GM23338 (cell line): ENCODE data around the gene MRRF. TPM values are rescaled to one million over a fixed set of nuclear protein-coding genes. Genes with fewer than 3 reads are reported as not detected.

Experiments
- ATAC-seq: fragments of 200-7000 bp; cut with Tn5 transposase; 3 replicates; pipeline ENCODE4 v1.9.1; 2020
- DNase-seq: peaks from one replicate; pipeline ENCODE4 v3.0.0-alpha.2; 2015; ENCODE audit warnings: low spot score
- H2AFZ ChIP-seq: fragments of 200-600 bp; sonication (generic); 2 replicates; pipeline ENCODE4 v1.8.0; 2016; ENCODE audit warnings: antibody characterized with exemption, mild to moderate bottlenecking, moderate library complexity
- H3F3A ChIP-seq: fragments of 200-600 bp; sonication (generic); replicated peaks from 2 replicates; pipeline ENCODE4 v1.8.0; 2017; ENCODE audit warnings: antibody characterized with exemption, mixed run types, low read depth
- H3K27ac ChIP-seq: fragments of 200-600 bp; sonication (generic); 2 replicates; pipeline ENCODE4 v1.6.1; 2016; ENCODE audit warnings: low read depth
- H3K27me3 ChIP-seq: fragments of 200-600 bp; sonication (generic); 2 replicates; pipeline ENCODE4 v1.8.0; 2016; ENCODE audit warnings: mild to moderate bottlenecking, mixed run types, moderate library complexity; ENCODE audit not compliant: insufficient read depth
- H3K36me3 ChIP-seq: fragments of 200-600 bp; sonication (generic); 2 replicates; pipeline ENCODE4 v1.8.0; 2016; ENCODE audit warnings: mild to moderate bottlenecking; ENCODE audit not compliant: insufficient read depth
- H3K4me1 ChIP-seq: fragments of 200-600 bp; sonication (generic); 2 replicates; pipeline ENCODE4 v1.8.0; 2016; ENCODE audit warnings: mild to moderate bottlenecking, moderate library complexity; ENCODE audit not compliant: insufficient read depth
- H3K4me2 ChIP-seq: fragments of 200-600 bp; sonication (generic); 2 replicates; pipeline ENCODE4 v1.7.1; 2017; ENCODE audit warnings: mixed run types
- H3K4me3 ChIP-seq: fragments of 200-600 bp; sonication (generic); 2 replicates; pipeline ENCODE4 v1.6.1; 2016; ENCODE audit warnings: mixed run types
- H3K79me2 ChIP-seq: fragments of 200-600 bp; sonication (generic); replicated peaks from 2 replicates; pipeline ENCODE4 v1.8.0; 2017; ENCODE audit warnings: mild to moderate bottlenecking; ENCODE audit not compliant: insufficient read depth
- H3K9me2 ChIP-seq: fragments of 200-600 bp; sonication (generic); 2 replicates; pipeline ENCODE4 v1.8.0; 2017; ENCODE audit not compliant: insufficient read depth
- H4K20me1 ChIP-seq: fragments of 200-600 bp; sonication (generic); replicated peaks from 2 replicates; pipeline ENCODE4 v1.8.0; 2017; ENCODE audit warnings: mild to moderate bottlenecking; ENCODE audit not compliant: insufficient read depth
- H3K27ac Mint-ChIP-seq: 2 replicates; pipeline ENCODE4 v1.8.0; 2020; ENCODE audit warnings: inconsistent platforms, mild to moderate bottlenecking, moderate library complexity, mixed read lengths
- H3K27me3 Mint-ChIP-seq: 3 replicates; pipeline ENCODE4 v1.8.0; 2022; ENCODE audit warnings: low read depth, mild to moderate bottlenecking, moderate library complexity, mixed read lengths, inconsistent platforms; ENCODE audit not compliant: insufficient read depth, poor library complexity
- H3K36me3 Mint-ChIP-seq: 3 replicates; pipeline ENCODE4 v1.8.0; 2021; ENCODE audit warnings: low read depth, mild to moderate bottlenecking, inconsistent platforms, moderate library complexity, mixed read lengths
- H3K4me1 Mint-ChIP-seq: 3 replicates; pipeline ENCODE4 v1.8.0; 2020; ENCODE audit warnings: mild to moderate bottlenecking, inconsistent platforms, mixed read lengths
- H3K4me3 Mint-ChIP-seq: 3 replicates; pipeline ENCODE4 v1.8.0; 2021; ENCODE audit warnings: moderate library complexity, mild to moderate bottlenecking, inconsistent platforms, mixed read lengths
- H3K9me3 Mint-ChIP-seq: 3 replicates; pipeline ENCODE4 v1.8.0; 2020; ENCODE audit warnings: moderate library complexity, mild to moderate bottlenecking, inconsistent platforms, mixed read lengths
- CREB1 ChIP-seq: fragments of 250-450 bp; sonication (Bioruptor Pico); IDR thresholded peaks from 2 replicates; pipeline ENCODE4 v1.5.0; 2020; ENCODE audit warnings: low read depth, mild to moderate bottlenecking, moderate library complexity
- EZH2 ChIP-seq: fragments of 200-600 bp; sonication (generic); IDR thresholded peaks from one replicate; pipeline ENCODE4 v1.8.0; 2017; ENCODE audit warnings: antibody characterized with exemption, mild to moderate bottlenecking, low read depth; ENCODE audit not compliant: unreplicated experiment
- EZH2phosphoT487 ChIP-seq: fragments of 200-600 bp; sonication (generic); IDR thresholded peaks from one replicate; pipeline ENCODE4 v1.8.1; 2018; ENCODE audit warnings: antibody characterized with exemption; ENCODE audit not compliant: unreplicated experiment
- JUNB ChIP-seq: IDR thresholded peaks from one replicate; pipeline ENCODE4 v1.6.1; 2016; ENCODE audit warnings: antibody characterized with exemption; ENCODE audit not compliant: unreplicated experiment
- NANOG ChIP-seq: IDR thresholded peaks from 2 replicates; pipeline ENCODE4 v1.6.1; 2016; ENCODE audit warnings: antibody characterized with exemption, borderline replicate concordance
- POLR2AphosphoS5 ChIP-seq: IDR thresholded peaks from 2 replicates; pipeline ENCODE4 v1.6.1; 2016; ENCODE audit warnings: antibody characterized with exemption, low read depth
- STAT1 ChIP-seq: IDR thresholded peaks from one replicate; pipeline ENCODE4 v1.6.1; 2016; ENCODE audit warnings: antibody characterized with exemption; ENCODE audit not compliant: unreplicated experiment
- ZNF114 ChIP-seq: fragments of 250-450 bp; sonication (Bioruptor Pico); IDR thresholded peaks from 2 replicates; pipeline ENCODE4 v1.5.0; 2020; ENCODE audit warnings: mild to moderate bottlenecking, moderate library complexity
- ZNF331 ChIP-seq: fragments of 250-450 bp; sonication (Bioruptor Pico); IDR thresholded peaks from 2 replicates; pipeline ENCODE4 v1.5.0; 2020; ENCODE audit warnings: low read depth, mild to moderate bottlenecking, moderate library complexity
- polyA plus RNA-seq: library from polyadenylated mRNA; unstranded; fragments of >200 nt; fragmentation: Nextera tagmentation; extraction: Ambion mirVana; gene quantifications from 2 replicates; pipeline ENCODE4 v1.2.1, GENCODE V29; 2016
- total RNA-seq: library from RNA; depleted of rRNA; stranded (reverse); fragments of >200 nt; shearing (Covaris generic); gene quantifications from 2 replicates; pipeline ENCODE4 v1.2.3, GENCODE V29; 2014
- TF ChIP-seq, protein P1 (sequence below), 2 experiments: fragments of 200-600 bp in 1 of 2; sonication (generic) in 1 of 2; conservative IDR thresholded peaks; 2 replicates each; pipeline versions ENCODE4 v1.5.1 to v1.6.1; 2016 to 2017; ENCODE audit warnings: antibody characterized with exemption in 2 of 2, low read depth in 2 of 2, mild to moderate bottlenecking in 2 of 2, moderate library complexity in 1 of 2
- TF ChIP-seq, protein P2 (sequence below): IDR thresholded peaks from 2 replicates; pipeline ENCODE4 v1.6.1; 2016; ENCODE audit warnings: antibody characterized with exemption

Gene MRRF
- total and polyA plus RNA-seq, 2 experiments from 2014 or later: 27.8 to 32.7 TPM

DNA sequence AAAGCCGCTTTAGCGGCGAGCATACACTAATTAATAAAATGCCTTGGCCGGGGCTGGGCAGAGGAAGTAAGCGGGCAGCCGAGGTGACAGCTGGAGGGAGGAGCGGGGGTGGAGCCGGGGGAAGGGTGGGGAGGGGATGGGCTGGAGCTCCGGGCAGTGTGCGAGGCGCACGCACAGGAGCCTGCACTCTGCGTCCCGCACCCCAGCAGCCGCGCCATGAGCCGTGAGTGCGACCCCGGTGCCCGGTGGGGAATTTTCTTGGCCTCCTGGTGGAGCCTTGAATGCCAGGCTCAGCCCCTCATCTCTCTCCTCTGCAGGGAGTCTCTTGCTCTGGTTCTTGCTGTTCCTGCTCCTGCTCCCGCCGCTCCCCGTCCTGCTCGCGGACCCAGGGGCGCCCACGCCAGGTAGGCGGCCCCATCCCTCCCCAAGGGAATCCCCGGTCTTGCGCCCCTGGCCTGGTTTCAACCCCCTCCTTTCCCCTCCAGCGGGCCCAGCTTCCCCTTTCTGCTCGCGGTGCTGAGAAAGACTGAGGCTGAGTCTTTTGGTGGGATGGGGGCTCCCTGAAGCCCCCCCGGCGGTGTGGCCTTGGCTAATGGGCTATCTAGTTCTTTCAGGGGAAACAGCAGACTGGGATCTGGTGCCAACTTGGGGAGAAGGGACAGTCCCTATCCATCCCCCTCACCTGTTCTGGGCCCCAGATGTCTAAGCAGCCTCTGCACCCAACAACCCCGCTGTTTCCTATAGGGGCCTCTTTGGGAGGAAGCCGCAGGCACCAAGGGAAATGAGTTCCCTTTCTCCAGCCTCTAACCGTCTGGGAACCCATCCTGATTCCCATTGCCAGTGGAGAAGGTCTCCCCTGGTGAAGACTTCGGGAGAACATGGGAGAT, 106.4 kb downstream of the MRRF start, which contains the start of gene PTGS1:
Gene PTGS1 (plus strand): TSS at position 156 of the 887 bp plus-strand sequence. CDS start 61 bp downstream, at position 217.
- TF ChIP-seq EZH2phosphoT487 (no peak), EZH2 (peak; percentile 18)
- peak; percentile 77 for DNase-seq
- H3K9me2 ChIP-seq: no peaks in the 10 kb centered on the region
- H3K4me3 ChIP-seq: peak within 1 kb of the TSS; percentile 75
- H3K4me1 ChIP-seq: peaks cover 37% of the 10 kb centered on the region
- peaks cover 61% of the 10 kb centered on the region for H3K27me3 ChIP-seq
- H3K4me2 ChIP-seq: peak within 1 kb of the TSS; percentile 94
- Mint-ChIP-seq H3K9me3 (peaks cover 2% of the 10 kb centered on the region; the same call in 1 of the 3 replicates), H3K36me3 (no peaks in the 10 kb centered on the region; the same call in 2 of the 3 replicates), H3K4me3 (peak within 1 kb of the TSS; percentile 70), H3K4me1 (peaks cover 32% of the 10 kb centered on the region), H3K27ac (no peak within 1 kb of the TSS), H3K27me3 (peaks cover 47% of the 10 kb centered on the region)
- H3F3A ChIP-seq: no peaks in the 10 kb centered on the region
- 0 out of 2 replicates have a peak, but pooled peaks cover 4% of the 10 kb centered on the region for H4K20me1 ChIP-seq
- H3K36me3 ChIP-seq: no peaks in the 10 kb centered on the region
- no peaks in the 10 kb centered on the region for H3K79me2 ChIP-seq
- no peak within 1 kb of the TSS for H3K27ac ChIP-seq
- peak; percentile 73 for ATAC-seq
- H2AFZ ChIP-seq: peak within 1 kb of the TSS; percentile 97

DNA sequence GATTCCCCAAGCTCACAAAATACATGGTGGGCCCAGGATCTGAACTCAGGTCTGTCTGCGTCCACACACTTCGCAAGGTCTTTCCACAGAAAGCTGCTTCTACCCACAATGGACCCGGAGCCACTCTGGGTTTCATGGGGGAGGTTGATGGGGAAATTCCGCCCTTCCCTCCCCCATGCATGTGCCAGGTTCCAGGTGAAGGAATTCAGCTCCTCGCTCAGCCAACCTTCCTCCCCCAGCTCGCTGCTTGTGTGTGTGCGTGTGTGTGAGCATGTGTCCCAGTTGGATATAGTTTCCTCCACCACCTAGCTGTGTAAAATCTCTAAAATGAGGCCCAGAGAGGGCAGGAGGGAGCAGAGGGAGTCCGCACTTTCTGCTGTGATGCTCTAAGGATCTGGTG, 107.2 kb downstream of the MRRF start:
- H4K20me1 ChIP-seq: 0 out of 2 replicates have a peak, but pooled peaks cover 4% of the 10 kb centered on the region
- H3K27ac Mint-ChIP-seq: no peak overlapping the region
- no peaks in the 10 kb centered on the region for H3F3A ChIP-seq
- DNase-seq (no peak), ATAC-seq (no peak)
- no peaks in the 10 kb centered on the region for H3K79me2 ChIP-seq
- peaks cover 39% of the 10 kb centered on the region for H3K4me1 Mint-ChIP-seq
- H3K4me2 ChIP-seq: peak overlapping the region; percentile 94
- TF ChIP-seq STAT1: no peak
- peaks cover 2% of the 10 kb centered on the region; the same call in 1 of the 3 replicates for H3K9me3 Mint-ChIP-seq
- no peaks in the 10 kb centered on the region for H3K36me3 ChIP-seq
- H3K27ac ChIP-seq: no peak overlapping the region
- no peaks in the 10 kb centered on the region; the same call in 2 of the 3 replicates for H3K36me3 Mint-ChIP-seq
- peaks cover 37% of the 10 kb centered on the region for H3K4me1 ChIP-seq
- peak overlapping the region; percentile 70 for H3K4me3 Mint-ChIP-seq
- H3K27me3 ChIP-seq: peaks cover 64% of the 10 kb centered on the region
- H3K27me3 Mint-ChIP-seq: peaks cover 49% of the 10 kb centered on the region
- H2AFZ ChIP-seq: 0 out of 2 replicates have a peak overlapping the region, but pooled peaks have one; percentile 97
- no peaks in the 10 kb centered on the region for H3K9me2 ChIP-seq
- H3K4me3 ChIP-seq: peak overlapping the region; percentile 75; the same call in 1 of the 2 replicates

DNA sequence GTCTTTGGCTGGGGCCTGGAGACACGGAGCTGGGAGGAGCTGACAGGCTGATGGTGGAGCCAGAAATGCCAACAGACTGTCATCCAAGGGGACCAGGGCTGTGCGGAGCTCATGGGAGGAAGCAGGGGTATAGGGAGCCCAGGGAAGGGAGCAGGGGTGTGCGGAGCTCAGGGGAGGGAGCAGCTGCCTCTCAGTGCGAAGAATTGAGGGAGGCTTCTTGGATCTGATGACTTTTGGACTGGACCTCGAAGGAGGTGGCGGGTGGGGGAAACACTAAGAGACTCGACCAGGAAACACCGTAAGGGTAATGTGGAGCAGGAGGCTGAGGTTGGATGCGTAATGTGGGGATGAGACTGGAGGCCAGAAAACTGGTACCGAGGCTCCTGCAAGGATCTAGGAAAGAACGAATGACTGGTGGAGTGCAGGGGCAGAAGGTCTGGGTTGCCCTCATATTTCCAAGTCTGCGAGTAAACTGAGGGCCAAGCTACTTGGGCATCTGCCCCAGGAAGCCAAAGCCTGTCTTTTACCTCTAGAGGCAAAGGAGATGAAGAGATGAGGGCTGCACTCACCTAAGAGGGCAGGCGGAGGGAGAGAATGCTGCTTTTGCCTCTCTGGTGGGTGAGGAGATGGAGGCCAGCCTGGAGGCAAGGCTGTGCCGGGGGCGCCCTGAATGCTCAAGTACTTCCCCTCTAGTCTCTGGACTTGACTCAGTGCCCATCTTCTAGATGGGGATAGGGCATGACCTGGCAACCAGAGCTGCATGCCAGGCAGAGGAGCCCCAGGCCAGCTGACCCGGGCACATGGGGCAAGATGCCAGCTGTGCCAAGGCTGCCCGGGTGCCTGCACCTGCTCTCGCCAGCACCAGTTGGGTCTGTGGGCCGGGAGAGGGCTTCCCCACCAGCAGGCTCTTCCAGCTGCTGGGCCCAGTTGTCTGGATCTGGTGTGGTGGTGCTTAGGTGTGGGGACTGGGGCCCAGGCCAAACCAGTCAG, 108.5 kb downstream of the MRRF start:
- Mint-ChIP-seq H3K4me3 (no peak overlapping the region), H3K36me3 (no peaks in the 10 kb centered on the region; the same call in 2 of the 3 replicates), H3K9me3 (peaks cover 2% of the 10 kb centered on the region; the same call in 1 of the 3 replicates), H3K27me3 (peaks cover 51% of the 10 kb centered on the region), H3K4me1 (peaks cover 46% of the 10 kb centered on the region), H3K27ac (no peak overlapping the region)
- peak; percentile 30 for DNase-seq
- no peaks in the 10 kb centered on the region for H3K79me2 ChIP-seq
- H3K4me1 ChIP-seq: peaks cover 37% of the 10 kb centered on the region
- H3K9me2 ChIP-seq: no peaks in the 10 kb centered on the region
- H3K4me2 ChIP-seq: no peak overlapping the region
- TF ChIP-seq CREB1: no peak
- no peak for TF ChIP-seq JUNB
- no peak for TF ChIP-seq ZNF331
- no peak for TF ChIP-seq ZNF114 (CRISPR knock-in tag)
- TF ChIP-seq, protein P1, sequence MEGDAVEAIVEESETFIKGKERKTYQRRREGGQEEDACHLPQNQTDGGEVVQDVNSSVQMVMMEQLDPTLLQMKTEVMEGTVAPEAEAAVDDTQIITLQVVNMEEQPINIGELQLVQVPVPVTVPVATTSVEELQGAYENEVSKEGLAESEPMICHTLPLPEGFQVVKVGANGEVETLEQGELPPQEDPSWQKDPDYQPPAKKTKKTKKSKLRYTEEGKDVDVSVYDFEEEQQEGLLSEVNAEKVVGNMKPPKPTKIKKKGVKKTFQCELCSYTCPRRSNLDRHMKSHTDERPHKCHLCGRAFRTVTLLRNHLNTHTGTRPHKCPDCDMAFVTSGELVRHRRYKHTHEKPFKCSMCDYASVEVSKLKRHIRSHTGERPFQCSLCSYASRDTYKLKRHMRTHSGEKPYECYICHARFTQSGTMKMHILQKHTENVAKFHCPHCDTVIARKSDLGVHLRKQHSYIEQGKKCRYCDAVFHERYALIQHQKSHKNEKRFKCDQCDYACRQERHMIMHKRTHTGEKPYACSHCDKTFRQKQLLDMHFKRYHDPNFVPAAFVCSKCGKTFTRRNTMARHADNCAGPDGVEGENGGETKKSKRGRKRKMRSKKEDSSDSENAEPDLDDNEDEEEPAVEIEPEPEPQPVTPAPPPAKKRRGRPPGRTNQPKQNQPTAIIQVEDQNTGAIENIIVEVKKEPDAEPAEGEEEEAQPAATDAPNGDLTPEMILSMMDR (conservative IDR thresholded peaks at IDR 0.05; ENCODE audit: low read depth in 2 of 2): no peak
- TF ChIP-seq, protein P2, sequence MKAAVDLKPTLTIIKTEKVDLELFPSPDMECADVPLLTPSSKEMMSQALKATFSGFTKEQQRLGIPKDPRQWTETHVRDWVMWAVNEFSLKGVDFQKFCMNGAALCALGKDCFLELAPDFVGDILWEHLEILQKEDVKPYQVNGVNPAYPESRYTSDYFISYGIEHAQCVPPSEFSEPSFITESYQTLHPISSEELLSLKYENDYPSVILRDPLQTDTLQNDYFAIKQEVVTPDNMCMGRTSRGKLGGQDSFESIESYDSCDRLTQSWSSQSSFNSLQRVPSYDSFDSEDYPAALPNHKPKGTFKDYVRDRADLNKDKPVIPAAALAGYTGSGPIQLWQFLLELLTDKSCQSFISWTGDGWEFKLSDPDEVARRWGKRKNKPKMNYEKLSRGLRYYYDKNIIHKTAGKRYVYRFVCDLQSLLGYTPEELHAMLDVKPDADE: no peak
- TF ChIP-seq POLR2AphosphoS5: no peak
- no peak for TF ChIP-seq NANOG
- no peak for TF ChIP-seq EZH2
- no peaks in the 10 kb centered on the region for H3K36me3 ChIP-seq
- 0 out of 2 replicates have a peak, but pooled peaks cover 4% of the 10 kb centered on the region for H4K20me1 ChIP-seq
- no peaks in the 10 kb centered on the region for H3F3A ChIP-seq
- H2AFZ ChIP-seq: no peak overlapping the region
- no peak overlapping the region for H3K4me3 ChIP-seq
- peaks cover 64% of the 10 kb centered on the region for H3K27me3 ChIP-seq
- no peak for ATAC-seq
- H3K27ac ChIP-seq: no peak overlapping the region
